K562 (cell line): Measurements from ENCODE around the gene CADM2. TPM values are rescaled to one million over a fixed set of nuclear protein-coding genes. Genes with fewer than 3 reads are reported as not detected.

ENCODE experiments used
- ATF4 ChIP-seq: fragments of 450-650 bp; formaldehyde crosslinking; IDR thresholded peaks from 2 replicates; pipeline ENCODE4 v1.4.0; 2022; ENCODE audit warnings: mild to moderate bottlenecking, moderate library complexity
- HOMEZ ChIP-seq: fragments of 250-450 bp; sonication (Bioruptor Pico); IDR thresholded peaks from 2 replicates; pipeline ENCODE4 v1.4.0; 2020; ENCODE audit warnings: mild to moderate bottlenecking, moderate library complexity
- MXI1 ChIP-seq: IDR thresholded peaks from 2 replicates; pipeline ENCODE4 v1.6.1; 2011; ENCODE audit warnings: low read depth, mild to moderate bottlenecking, improper control_type of control experiment, low read length
- PHF20 ChIP-seq: fragments of 450-650 bp; IDR thresholded peaks from 2 replicates; pipeline ENCODE4 v1.6.1; 2018; ENCODE audit not compliant: partially characterized antibody
- PML ChIP-seq: IDR thresholded peaks from 2 replicates; pipeline ENCODE4 v1.6.1; 2012; ENCODE audit warnings: low read length, inconsistent platforms
- RBM25 ChIP-seq: fragments of 200-400 bp; formaldehyde crosslinking; IDR thresholded peaks from 2 replicates; pipeline ENCODE4 v1.6.1; 2018; ENCODE audit warnings: low read length, low read depth, moderate library complexity; ENCODE audit not compliant: severe bottlenecking
- UBTF ChIP-seq, 2 experiments: IDR thresholded peaks; 2 replicates each; pipeline ENCODE4 v1.6.1; 2012; ENCODE audit warnings: improper control_type of control experiment in 2 of 2, low read depth in 2 of 2, low read length in 2 of 2, borderline replicate concordance in 1 of 2
- polyA plus RNA-seq, 8 experiments: library from polyadenylated mRNA; depleted of rRNA in 4 of 8; stranded (reverse) in 5 of 8; unstranded in 3 of 8; fragments of >200 nt; fragmentation: Nextera tagmentation in 2 of 8; fragmentation: Illumina TruSeq in 1 of 8; extraction: Ambion mirVana in 2 of 8; extraction: Trizol in 1 of 8; gene quantifications; 2 replicates each; pipeline versions ENCODE4 v1.2.1 to v1.2.3, GENCODE V29; 2011 to 2014; ENCODE audit warnings: inconsistent platforms in 1 of 8, missing spikeins in 1 of 8
- total RNA-seq, 7 experiments: library from RNA; depleted of rRNA in 6 of 7; stranded (reverse); fragments of >200 nt in 6 of 7; fragmentation: Illumina TruSeq in 2 of 7; extraction: Trizol in 2 of 7; gene quantifications; 2 replicates each; pipeline versions ENCODE4 v1.2.1 to v1.2.3, GENCODE V29; 2011 to 2021; ENCODE audit warnings: low replicate concordance in 1 of 7

The CADM2 gene
- total and polyA plus RNA-seq, 9 of the 15 experiments (the other 6 are each of a cell fraction or from before 2014, with no cell fraction given), result 0.11 to 3.2 (median 0.95) TPM

GRCh38 chr3:85950435-85950834, 991.6 kb downstream of the CADM2 start (continued):
- TF ChIP-seq HOMEZ (no peak), PML (no peak), RBM25 (no peak), PHF20 (no peak), ATF4 (CRISPR knock-in tag) (no peak), UBTF (IDR thresholded peaks at IDR 0.05; ENCODE audit: borderline replicate concordance in 1 of 2, low read depth in 2 of 2, low read length in 2 of 2) (no peak), MXI1 (no peak)
